Ishikawa (cell line): ENCODE results near the gene PSD.

Experiments used
- CEBPB ChIP-seq: IDR thresholded peaks from 2 replicates; pipeline ENCODE4 v1.6.1; 2012
- CREB1 ChIP-seq: IDR thresholded peaks from 2 replicates; pipeline ENCODE4 v1.6.1; 2012; ENCODE audit warnings: low read depth
- EGR1 ChIP-seq: IDR thresholded peaks from 2 replicates; pipeline ENCODE4 v1.6.1; 2012
- EP300 ChIP-seq: IDR thresholded peaks from 2 replicates; pipeline ENCODE4 v1.6.1; 2012; ENCODE audit warnings: borderline replicate concordance
- FOXM1 ChIP-seq: IDR thresholded peaks from 2 replicates; pipeline ENCODE4 v1.6.1; 2012; ENCODE audit warnings: low read depth, borderline replicate concordance
- MAX ChIP-seq: IDR thresholded peaks from 2 replicates; pipeline ENCODE4 v1.6.1; 2012
- NFIC ChIP-seq: IDR thresholded peaks from 2 replicates; pipeline ENCODE4 v1.6.1; 2012
- RAD21 ChIP-seq: IDR thresholded peaks from 2 replicates; pipeline ENCODE4 v1.6.1; 2012; ENCODE audit warnings: low read depth
- REST ChIP-seq: IDR thresholded peaks from 2 replicates; pipeline ENCODE4 v1.6.1; 2012; ENCODE audit warnings: low read depth, mild to moderate bottlenecking
- TAF1 ChIP-seq: IDR thresholded peaks from 2 replicates; pipeline ENCODE4 v1.6.1; 2012; ENCODE audit warnings: low read depth, mild to moderate bottlenecking
- TCF12 ChIP-seq: IDR thresholded peaks from 2 replicates; pipeline ENCODE4 v1.6.1; 2012; ENCODE audit warnings: low read depth
- TEAD4 ChIP-seq: IDR thresholded peaks from 2 replicates; pipeline ENCODE4 v1.6.1; 2012
- USF1 ChIP-seq: IDR thresholded peaks from 2 replicates; pipeline ENCODE4 v1.6.1; 2012
- YY1 ChIP-seq: IDR thresholded peaks from 2 replicates; pipeline ENCODE4 v1.6.1; 2012; ENCODE audit warnings: low read depth
- ZBTB7A ChIP-seq: IDR thresholded peaks from 2 replicates; pipeline ENCODE4 v1.6.1; 2012; ENCODE audit warnings: low read depth

The PSD gene

GRCh38 chr10:102405632-102406031 is 13.0 kb downstream of the PSD start:
- TF ChIP-seq RAD21 (no peak), REST (no peak), CEBPB (no peak), ZBTB7A (no peak), FOXM1 (no peak), USF1 (no peak), TEAD4 (no peak), CREB1 (no peak), EP300 (no peak), TCF12 (no peak), TAF1 (no peak), MAX (no peak), NFIC (no peak), YY1 (no peak), EGR1 (no peak)

GRCh38 chr10:102405108-102405571 is 13.4 kb downstream of the PSD start:
- TF ChIP-seq NFIC, result no peak
- no peak for TF ChIP-seq CEBPB
- TF ChIP-seq FOXM1, result no peak

GRCh38 chr10:102404361-102405107 is 14.1 kb downstream of the PSD start:
- TF ChIP-seq REST (no peak), TAF1 (no peak), TEAD4 (no peak), CREB1 (no peak)

GRCh38 chr10:102403115-102403514 is 15.5 kb downstream of the PSD start:
- TF ChIP-seq USF1, result no peak
- no peak for TF ChIP-seq CEBPB
- no peak for TF ChIP-seq TAF1
- no peak for TF ChIP-seq MAX
- no peak for TF ChIP-seq RAD21

GRCh38 chr10:102402512-102402896 is 16.1 kb downstream of the PSD start:
- TF ChIP-seq TCF12 (no peak), CREB1 (no peak), USF1 (no peak), RAD21 (no peak), MAX (no peak), TEAD4 (no peak), REST (no peak), YY1 (no peak), NFIC (no peak)
